HG03442 (cell line): ENCODE data around the gene CTBP1.

Experiments
- ATAC-seq: cut with Tn5 transposase; IDR thresholded peaks from one replicate; pipeline ENCODE4 v1.9.1; 2021; ENCODE audit warnings: mild to moderate bottlenecking, moderate library complexity; ENCODE audit not compliant: unreplicated experiment

Gene CTBP1

GRCh38 chr4:1285151-1285789, 36.3 kb upstream of the CTBP1 start:
- ATAC-seq = no peak

- ATAC-seq = no peak
Measured at GRCh38 chr4:1283711-1284110, 34.8 kb upstream of the CTBP1 start.

GRCh38 chr4:1279253-1279652, 30.3 kb upstream of the CTBP1 start:
- no peak for ATAC-seq

GRCh38 chr4:1277667-1278665, 29.0 kb upstream of the CTBP1 start:
- ATAC-seq = no peak

DNA sequence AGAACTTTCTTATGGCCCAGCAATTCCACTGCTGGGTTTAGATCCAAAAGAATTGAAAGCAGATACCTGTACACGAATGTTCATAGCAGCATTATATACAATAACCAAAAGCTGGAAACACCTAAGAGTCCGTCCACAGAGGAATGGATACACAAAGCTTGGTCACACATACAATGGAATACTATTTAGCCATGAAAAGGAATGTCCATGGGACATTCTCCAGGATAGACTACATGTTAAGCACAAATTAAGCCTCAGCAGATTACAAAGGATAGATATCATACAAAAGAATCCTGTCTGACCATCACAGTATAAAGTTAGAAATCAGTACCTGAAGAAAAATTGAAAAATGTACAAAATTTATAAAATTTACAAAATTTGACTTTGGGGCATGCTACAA, 28.1 kb upstream of the CTBP1 start:
- ATAC-seq = no peak

DNA sequence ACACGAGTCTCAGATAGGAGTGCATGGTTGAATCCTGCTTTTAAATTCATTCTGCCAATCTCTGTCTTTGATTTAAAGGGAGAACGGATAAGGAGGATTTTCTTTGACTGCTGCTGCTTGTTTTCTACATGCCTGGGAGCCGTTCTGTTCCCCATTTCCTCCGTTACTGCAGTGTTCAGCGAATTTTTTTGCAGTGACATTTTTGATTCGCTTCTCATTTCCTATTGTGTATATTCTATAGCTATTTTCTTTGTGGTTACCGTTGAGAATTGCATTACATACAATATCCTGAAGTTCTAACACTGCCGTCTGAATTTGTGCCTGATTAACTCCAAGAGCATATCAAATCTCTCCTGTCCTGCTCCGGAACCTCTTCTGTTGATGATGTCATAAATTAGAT, 25.9 kb upstream of the CTBP1 start:
- ATAC-seq = no peak

- ATAC-seq = no peak
Measured at GRCh38 chr4:1271686-1272085, 22.8 kb upstream of the CTBP1 start.

- no peak for ATAC-seq
Measured at GRCh38 chr4:1269209-1269608, 20.3 kb upstream of the CTBP1 start.

GRCh38 chr4:1266881-1267763, 18.2 kb upstream of the CTBP1 start:
- no peak for ATAC-seq

DNA sequence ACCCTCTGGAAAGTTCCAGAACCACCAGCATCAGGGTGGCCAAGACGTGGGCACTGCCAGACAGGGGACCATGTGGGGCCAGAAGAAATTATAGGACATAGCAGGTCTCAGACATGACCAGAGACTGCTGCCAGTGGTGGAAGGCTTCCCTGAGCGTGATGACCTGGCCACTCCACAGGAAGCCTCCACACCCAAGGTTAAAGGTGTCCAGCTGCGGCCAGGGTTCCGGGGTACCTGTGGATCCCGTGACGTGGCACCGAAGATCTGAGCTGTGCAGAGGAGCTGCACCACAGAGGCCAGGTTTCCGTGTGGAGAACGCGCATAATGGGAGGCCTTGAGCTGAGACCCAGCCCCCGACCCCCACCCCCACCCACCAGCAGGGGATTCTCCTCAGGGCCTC, 16.4 kb upstream of the CTBP1 start:
- no peak for ATAC-seq

DNA sequence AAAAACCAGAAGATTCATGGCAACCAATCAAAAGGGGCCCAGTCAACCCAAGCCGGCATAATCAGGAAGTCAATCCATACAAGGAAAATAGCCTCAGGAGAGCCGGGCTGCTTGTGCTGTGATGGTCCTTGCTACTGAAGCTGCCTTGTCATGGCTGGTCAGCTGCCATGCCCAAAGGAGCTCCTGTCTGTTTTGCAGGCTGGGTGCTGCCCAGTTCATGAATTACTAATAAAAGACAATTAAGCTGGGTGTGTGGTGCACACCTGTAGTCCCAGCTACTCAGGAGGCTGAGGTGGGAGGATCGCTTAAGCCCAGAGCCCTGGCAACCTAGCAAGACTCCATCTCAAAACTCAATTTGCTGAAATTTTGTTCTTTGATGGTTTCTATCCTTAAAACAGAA, 16.0 kb upstream of the CTBP1 start:
- ATAC-seq = no peak

GRCh38 chr4:1261107-1261928, 12.4 kb upstream of the CTBP1 start:
- ATAC-seq = no peak

DNA sequence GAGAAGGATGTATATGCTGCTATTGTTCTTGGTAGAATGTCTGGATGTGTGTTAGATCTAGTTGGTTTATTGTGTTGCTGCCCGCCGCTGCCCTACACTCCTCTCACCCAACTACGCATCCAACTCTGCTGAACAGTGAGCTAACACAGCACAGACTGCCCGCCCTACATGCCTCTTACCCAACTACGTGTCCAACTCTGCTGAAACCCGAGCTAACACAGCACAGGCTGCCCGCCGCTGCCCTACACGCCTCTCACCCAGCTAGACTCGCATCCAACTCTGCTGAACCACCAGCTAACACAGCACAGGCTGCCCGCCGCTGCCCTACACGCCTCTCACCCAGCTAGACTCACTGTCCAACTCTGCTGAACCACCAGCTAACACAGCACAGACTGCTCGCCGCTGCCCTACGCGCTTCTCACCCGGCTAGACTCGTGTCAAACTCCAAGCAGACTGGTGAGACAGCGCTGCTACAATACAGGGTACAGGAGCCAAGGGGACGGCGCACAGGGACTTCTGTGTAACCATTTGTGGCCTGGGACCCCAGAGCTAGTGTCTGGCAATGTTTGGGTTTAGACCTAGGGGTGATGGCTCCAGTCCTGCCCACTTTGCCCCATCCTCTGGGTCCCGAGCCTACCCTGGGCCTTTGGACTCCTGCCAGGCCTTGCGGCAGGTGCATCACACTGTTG, 11.6 kb upstream of the CTBP1 start:
- no peak for ATAC-seq

- ATAC-seq = no peak
Measured at GRCh38 chr4:1259966-1260365, 11.0 kb upstream of the CTBP1 start.

GRCh38 chr4:1258457-1258856, 9.5 kb upstream of the CTBP1 start:
- ATAC-seq = no peak

DNA sequence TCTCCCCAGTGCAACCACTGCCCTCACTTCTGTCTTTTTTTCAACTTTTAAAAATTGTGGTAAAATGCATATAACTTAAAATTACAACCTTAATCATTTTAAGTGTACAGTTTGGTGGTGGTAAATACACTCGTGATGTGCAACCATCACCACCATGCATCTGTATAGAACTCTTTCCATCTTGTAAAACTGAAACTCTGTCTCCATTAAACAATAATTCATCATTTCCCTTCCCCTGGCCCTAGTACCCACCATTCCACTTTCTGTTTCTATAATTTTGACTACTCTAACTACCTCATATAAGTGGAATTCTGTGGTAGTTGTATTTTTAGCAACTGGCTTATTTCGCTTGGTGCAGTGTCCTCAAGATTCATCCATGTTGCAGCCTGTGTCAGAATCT, 6.8 kb upstream of the CTBP1 start:
- no peak for ATAC-seq

GRCh38 chr4:1255151-1255550, 6.2 kb upstream of the CTBP1 start:
- ATAC-seq = no peak

DNA sequence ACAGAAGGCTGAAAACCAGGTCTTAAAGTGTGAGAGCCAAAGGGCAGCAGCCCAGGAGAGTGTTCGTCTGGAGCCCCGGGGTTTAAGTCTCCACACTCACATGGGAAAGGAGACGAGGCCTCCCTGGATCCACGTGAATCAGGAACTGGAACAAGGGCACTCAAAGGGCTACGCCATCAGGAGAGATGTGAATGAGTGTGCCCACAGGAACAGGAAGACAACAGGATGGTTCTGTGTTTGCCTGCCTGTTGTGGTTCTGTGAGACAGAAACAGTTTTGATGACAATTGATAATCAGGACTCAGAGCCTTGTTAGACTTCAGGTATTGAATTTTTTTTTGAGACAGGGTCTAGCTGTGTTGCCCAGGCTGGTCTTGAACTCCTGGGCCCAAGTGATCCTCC, 4.9 kb upstream of the CTBP1 start:
- no peak for ATAC-seq

DNA sequence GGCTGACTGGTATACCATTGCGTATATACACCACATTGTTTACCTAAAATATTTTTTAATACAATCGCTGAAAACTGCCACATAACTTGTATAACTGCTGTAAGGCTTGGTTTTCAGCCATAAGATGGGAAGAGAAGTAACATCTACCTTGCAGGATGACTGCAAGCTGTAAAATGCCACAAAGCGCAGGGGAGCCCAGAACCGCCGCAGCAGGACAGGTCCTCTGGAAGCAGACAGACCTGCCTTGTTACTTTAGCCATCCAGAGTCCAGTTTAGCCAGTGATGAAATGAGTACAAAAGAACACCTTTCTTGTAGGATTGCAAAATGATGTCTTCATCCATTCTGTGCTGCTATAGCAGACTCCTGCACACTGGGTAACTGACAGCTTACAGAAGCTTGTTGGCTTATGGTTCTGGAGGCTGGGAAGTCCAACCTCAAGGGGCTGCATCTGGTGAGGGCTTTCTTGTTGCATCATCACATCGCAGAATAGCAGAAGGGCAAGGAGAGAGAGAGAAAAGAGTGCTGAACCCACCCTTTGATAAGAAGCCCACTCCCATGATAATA, 4.1 kb upstream of the CTBP1 start:
- ATAC-seq = no peak

GRCh38 chr4:1251773-1252066, 2.8 kb upstream of the CTBP1 start:
- ATAC-seq = no peak
